Uterus (tissue), 2 donors: ENCODE data around the gene TAF1D.
"Not testable (repeated sequence)": the region's sequence is repeated elsewhere in the genome, so short reads cannot be mapped to it uniquely, and the experiment has no call there.

ENCODE experiments used
- POLR2A ChIP-seq, 2 donors: fragments of 450-650 bp; IDR thresholded peaks; one replicate each; pipeline ENCODE4 v1.6.1; 2016; ENCODE audit warnings: antibody characterized with exemption in 2 of 2, mild to moderate bottlenecking in 1 of 2, moderate library complexity in 1 of 2
- TF ChIP-seq, protein P1 (sequence below), 4 experiments: fragments of 200-600 bp in 2 of 4; fragments of 450-650 bp in 2 of 4; sonication (generic) in 2 of 4; IDR thresholded peaks; one replicate each; pipeline ENCODE4 v1.5.1; 2016 to 2019; ENCODE audit warnings: antibody characterized with exemption in 4 of 4, mild to moderate bottlenecking in 2 of 4, moderate library complexity in 1 of 4

GRCh38 chr11:93759123-93759522 lies 17.8 kb upstream of the TAF1D start:
- TF ChIP-seq, protein P1, sequence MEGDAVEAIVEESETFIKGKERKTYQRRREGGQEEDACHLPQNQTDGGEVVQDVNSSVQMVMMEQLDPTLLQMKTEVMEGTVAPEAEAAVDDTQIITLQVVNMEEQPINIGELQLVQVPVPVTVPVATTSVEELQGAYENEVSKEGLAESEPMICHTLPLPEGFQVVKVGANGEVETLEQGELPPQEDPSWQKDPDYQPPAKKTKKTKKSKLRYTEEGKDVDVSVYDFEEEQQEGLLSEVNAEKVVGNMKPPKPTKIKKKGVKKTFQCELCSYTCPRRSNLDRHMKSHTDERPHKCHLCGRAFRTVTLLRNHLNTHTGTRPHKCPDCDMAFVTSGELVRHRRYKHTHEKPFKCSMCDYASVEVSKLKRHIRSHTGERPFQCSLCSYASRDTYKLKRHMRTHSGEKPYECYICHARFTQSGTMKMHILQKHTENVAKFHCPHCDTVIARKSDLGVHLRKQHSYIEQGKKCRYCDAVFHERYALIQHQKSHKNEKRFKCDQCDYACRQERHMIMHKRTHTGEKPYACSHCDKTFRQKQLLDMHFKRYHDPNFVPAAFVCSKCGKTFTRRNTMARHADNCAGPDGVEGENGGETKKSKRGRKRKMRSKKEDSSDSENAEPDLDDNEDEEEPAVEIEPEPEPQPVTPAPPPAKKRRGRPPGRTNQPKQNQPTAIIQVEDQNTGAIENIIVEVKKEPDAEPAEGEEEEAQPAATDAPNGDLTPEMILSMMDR (IDR thresholded peaks at IDR 0.05): not testable (repeated sequence)
- not testable (repeated sequence) for TF ChIP-seq POLR2A (IDR thresholded peaks at IDR 0.05)
